Chondrocyte (in vitro differentiated cells): Measurements from ENCODE around the gene E2F1. TPM values are rescaled to one million over a fixed set of nuclear protein-coding genes. Genes with fewer than 3 reads are reported as not detected.

Experiments
- DNase-seq: peaks from one replicate; pipeline ENCODE4 v3.0.0; 2021; ENCODE audit warnings: mixed read lengths, low spot score
- H3K27ac Mint-ChIP-seq: one replicate; pipeline ENCODE4 v1.8.0; 2021; ENCODE audit warnings: mild to moderate bottlenecking, moderate library complexity, mixed read lengths; ENCODE audit not compliant: unreplicated experiment
- H3K27me3 Mint-ChIP-seq: 2 replicates; pipeline ENCODE4 v1.8.0; 2021; ENCODE audit warnings: low read depth, mixed read lengths
- H3K36me3 Mint-ChIP-seq: 2 replicates; pipeline ENCODE4 v1.8.0; 2021; ENCODE audit warnings: low read depth, mixed read lengths
- H3K4me1 Mint-ChIP-seq: 2 replicates; pipeline ENCODE4 v1.8.0; 2021; ENCODE audit warnings: low read depth, mild to moderate bottlenecking, mixed read lengths
- H3K4me3 Mint-ChIP-seq: one replicate; pipeline ENCODE4 v1.8.0; 2021; ENCODE audit warnings: mild to moderate bottlenecking, moderate library complexity, mixed read lengths; ENCODE audit not compliant: unreplicated experiment
- H3K9me3 Mint-ChIP-seq: 2 replicates; pipeline ENCODE4 v1.8.0; 2021; ENCODE audit warnings: low read depth, mixed read lengths
- CTCF ChIP-seq: fragments of 200-600 bp; sonication (generic); IDR thresholded peaks from 2 replicates; pipeline ENCODE4 v1.5.0; 2021; ENCODE audit warnings: antibody characterized with exemption, mild to moderate bottlenecking, moderate library complexity
- total RNA-seq: library from RNA; stranded (reverse); gene quantifications from 3 replicates; pipeline ENCODE4 v1.2.1, GENCODE V29; 2021

Gene E2F1
- total RNA-seq, 1 donor from 2014 or later = 7.6 TPM

GRCh38 chr20:33656010-33656782, 30.0 kb downstream of the E2F1 start:
- H3K27me3 Mint-ChIP-seq = no peaks in the 10 kb centered on the region
- no peak overlapping the region for H3K27ac Mint-ChIP-seq
- H3K4me1 Mint-ChIP-seq = peaks cover 3% of the 10 kb centered on the region
- no peak for DNase-seq
- no peaks in the 10 kb centered on the region for H3K9me3 Mint-ChIP-seq
- peaks cover 6% of the 10 kb centered on the region for H3K36me3 Mint-ChIP-seq
- no peak overlapping the region for H3K4me3 Mint-ChIP-seq
- TF ChIP-seq CTCF = no peak

- Mint-ChIP-seq H3K4me1 (peaks cover 3% of the 10 kb centered on the region), H3K9me3 (no peaks in the 10 kb centered on the region), H3K27me3 (no peaks in the 10 kb centered on the region), H3K27ac (no peak overlapping the region), H3K36me3 (peaks cover 6% of the 10 kb centered on the region), H3K4me3 (no peak overlapping the region)
- no peak for TF ChIP-seq CTCF
- no peak for DNase-seq
Measured at GRCh38 chr20:33655164-33655563, 31.0 kb downstream of the E2F1 start.

GRCh38 chr20:33654680-33655161, 31.5 kb downstream of the E2F1 start:
- Mint-ChIP-seq H3K4me3 (no peak overlapping the region), H3K36me3 (peaks cover 4% of the 10 kb centered on the region), H3K27ac (no peak overlapping the region), H3K27me3 (no peaks in the 10 kb centered on the region), H3K9me3 (no peaks in the 10 kb centered on the region), H3K4me1 (peaks cover 3% of the 10 kb centered on the region)
- no peak for DNase-seq
- TF ChIP-seq CTCF = no peak

- Mint-ChIP-seq H3K4me3 (no peak overlapping the region), H3K4me1 (peaks cover 3% of the 10 kb centered on the region), H3K36me3 (peaks cover 3% of the 10 kb centered on the region), H3K27me3 (no peaks in the 10 kb centered on the region), H3K9me3 (no peaks in the 10 kb centered on the region), H3K27ac (no peak overlapping the region)
- TF ChIP-seq CTCF = no peak
- DNase-seq = no peak
Measured at GRCh38 chr20:33653900-33654596, 32.1 kb downstream of the E2F1 start.

DNA sequence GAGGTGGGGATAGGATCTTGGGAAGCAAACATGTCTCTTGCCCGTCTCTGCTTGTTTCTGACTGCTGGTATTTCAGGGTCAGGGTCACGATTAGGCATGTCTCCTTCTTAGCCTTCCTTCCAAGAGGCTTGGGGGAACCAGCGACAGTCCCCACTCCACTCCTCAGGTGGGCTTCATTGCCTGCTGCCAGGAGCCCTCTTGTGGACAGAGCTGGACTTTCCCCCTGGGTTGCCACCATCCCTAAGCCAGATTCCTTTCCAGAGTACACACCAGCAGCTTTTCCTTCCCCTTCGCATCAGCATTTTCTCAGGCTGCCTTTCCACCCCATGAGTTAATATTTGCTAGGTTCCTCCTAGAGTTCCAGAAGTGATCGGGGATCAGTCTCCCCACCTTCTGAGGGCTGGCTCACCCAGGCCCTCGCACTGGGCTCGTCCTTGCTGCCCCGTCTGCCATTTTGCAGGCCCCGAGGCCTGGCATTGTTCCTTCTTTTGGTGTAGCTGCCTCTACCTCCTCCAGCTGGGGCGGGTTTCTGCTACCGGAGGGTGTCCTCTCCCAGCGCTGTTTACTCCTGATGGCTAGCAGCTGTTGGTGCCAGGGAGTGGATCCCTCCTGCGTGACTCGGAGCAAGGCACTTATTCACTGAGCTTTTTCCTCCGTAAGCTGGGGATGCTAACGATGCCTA, 32.8 kb downstream of the E2F1 start:
- H3K4me1 Mint-ChIP-seq = peaks cover 9% of the 10 kb centered on the region
- no peak overlapping the region for H3K27ac Mint-ChIP-seq
- H3K36me3 Mint-ChIP-seq = peaks cover 2% of the 10 kb centered on the region
- H3K27me3 Mint-ChIP-seq = no peaks in the 10 kb centered on the region
- H3K4me3 Mint-ChIP-seq = no peak overlapping the region
- no peaks in the 10 kb centered on the region for H3K9me3 Mint-ChIP-seq
- peak; percentile 37 for DNase-seq
- peak; percentile 94 for TF ChIP-seq CTCF
